DND-41 (cell line): Measurements from ENCODE around the gene CARD11.

ENCODE experiments used
- CTCF ChIP-seq: IDR thresholded peaks from 2 replicates; pipeline ENCODE4 v1.5.1; 2012; ENCODE audit warnings: borderline replicate concordance, low read length, moderate library complexity, mild to moderate bottlenecking; ENCODE audit not compliant: poor library complexity, severe bottlenecking; ENCODE audit errors: extremely low read depth
- EZH2 ChIP-seq: IDR thresholded peaks from 3 replicates; pipeline ENCODE4 v1.6.1; 2012; ENCODE audit warnings: borderline replicate concordance, low read depth, mild to moderate bottlenecking, moderate library complexity, low read length, inconsistent platforms; ENCODE audit not compliant: severe bottlenecking

- no peak for TF ChIP-seq EZH2
- TF ChIP-seq CTCF: no peak
These were observed 93.1 kb downstream of the CARD11 start for GRCh38 chr7:2950578-2950977.
